Erythroblast (primary cell): ENCODE data around the gene CXCL6.

Source experiments
- GATA1 ChIP-seq: IDR thresholded peaks from 2 replicates; pipeline ENCODE4 v1.6.1; 2011; ENCODE audit warnings: low read depth, mild to moderate bottlenecking, control low read depth, low read length, moderate library complexity
- POLR2A ChIP-seq: IDR thresholded peaks from 2 replicates; pipeline ENCODE4 v1.6.1; 2011; ENCODE audit warnings: mild to moderate bottlenecking, low read length

GRCh38 chr4:73810191-73810590, 26.3 kb upstream of the CXCL6 start:
- TF ChIP-seq POLR2A, result no peak
- no peak for TF ChIP-seq GATA1
